GM18861 (cell line): ENCODE results near the gene LAMC2.
"Not testable (repeated sequence)": the region's sequence is repeated elsewhere in the genome, so short reads cannot be mapped to it uniquely, and the experiment has no call there.

Source experiments
- ATAC-seq: cut with Tn5 transposase; IDR thresholded peaks from one replicate; pipeline ENCODE4 v1.9.1; 2021; ENCODE audit not compliant: unreplicated experiment

Gene LAMC2

GRCh38 chr1:183235503-183235902 lies 49.4 kb downstream of the LAMC2 start:
- ATAC-seq: no peak

GRCh38 chr1:183236158-183236725 lies 50.2 kb downstream of the LAMC2 start:
- ATAC-seq: no peak

GRCh38 chr1:183237046-183237445 lies 51.0 kb downstream of the LAMC2 start:
- no peak for ATAC-seq

GRCh38 chr1:183238071-183238470 lies 52.0 kb downstream of the LAMC2 start:
- ATAC-seq: no peak

- ATAC-seq: no peak
Measured at GRCh38 chr1:183239220-183239742, 53.2 kb downstream of the LAMC2 start.

GRCh38 chr1:183239793-183240525 lies 53.9 kb downstream of the LAMC2 start:
- ATAC-seq: no peak

- no peak for ATAC-seq
Measured at GRCh38 chr1:183240526-183240825, 54.4 kb downstream of the LAMC2 start.

- not testable (repeated sequence) for ATAC-seq
Measured at GRCh38 chr1:183240853-183241252, 54.8 kb downstream of the LAMC2 start.

- no peak for ATAC-seq
Measured at GRCh38 chr1:183241471-183241870, 55.4 kb downstream of the LAMC2 start.

- no peak for ATAC-seq
Measured at GRCh38 chr1:183242556-183242955, 56.5 kb downstream of the LAMC2 start.

GRCh38 chr1:183243161-183244050 lies 57.3 kb downstream of the LAMC2 start:
- no peak for ATAC-seq

- no peak for ATAC-seq
Measured at GRCh38 chr1:183244466-183244865, 58.4 kb downstream of the LAMC2 start.

GRCh38 chr1:183245357-183245756 lies 59.3 kb downstream of the LAMC2 start:
- no peak for ATAC-seq

- ATAC-seq: no peak
Measured at GRCh38 chr1:183246436-183246835, 60.4 kb downstream of the LAMC2 start.

- ATAC-seq: no peak
Measured at GRCh38 chr1:183247066-183247465, 61.0 kb downstream of the LAMC2 start.

GRCh38 chr1:183247484-183247883 lies 61.4 kb downstream of the LAMC2 start:
- ATAC-seq: no peak

- ATAC-seq: no peak
Measured at GRCh38 chr1:183247931-183248330, 61.9 kb downstream of the LAMC2 start.

GRCh38 chr1:183248989-183249691 lies 63.1 kb downstream of the LAMC2 start:
- no peak for ATAC-seq

- no peak for ATAC-seq
Measured at GRCh38 chr1:183249941-183250452, 63.9 kb downstream of the LAMC2 start.

- no peak for ATAC-seq
Measured at GRCh38 chr1:183251101-183251958, 65.3 kb downstream of the LAMC2 start.
